ENCODE measurements around the gene NOP10.

DNA sequence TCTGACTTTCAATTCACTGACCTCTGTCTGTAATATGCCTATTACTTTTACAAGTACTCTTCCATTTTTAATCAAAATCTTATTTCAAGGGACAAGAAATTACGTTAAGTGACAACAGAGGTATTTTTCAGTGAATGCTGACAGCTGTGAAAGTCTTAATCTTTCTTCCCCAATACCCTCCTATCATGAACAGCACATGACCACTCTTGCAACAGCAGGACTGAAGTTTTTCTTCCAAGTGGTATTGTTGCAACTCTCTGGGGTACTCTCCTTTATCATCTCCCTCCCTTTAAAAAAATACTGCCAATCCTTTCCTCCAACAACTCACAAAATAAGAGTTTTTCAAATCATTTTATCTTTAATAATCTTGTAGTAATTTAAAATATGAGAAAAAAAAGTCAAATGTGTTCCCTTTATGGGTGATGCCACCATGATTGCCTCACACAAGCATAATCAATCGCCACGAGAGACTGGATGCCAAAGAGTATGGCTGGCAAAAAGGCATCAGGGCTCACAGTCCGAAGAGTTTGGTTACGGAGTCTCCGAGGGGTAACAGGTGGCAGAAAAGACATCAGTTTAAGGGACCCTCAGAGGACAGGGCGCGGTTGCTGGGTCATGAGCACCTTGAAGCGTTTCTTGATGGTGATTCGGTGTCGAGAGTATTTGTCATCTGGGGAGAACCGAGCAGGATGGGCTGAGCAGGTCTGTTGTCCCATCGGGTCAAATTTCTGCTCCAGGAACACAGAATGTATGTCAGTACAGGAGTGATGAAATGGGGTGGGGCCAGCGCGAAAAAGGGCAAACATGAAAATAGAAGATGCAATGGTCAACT is 1.3 kb downstream of the NOP10 start:
- TF ChIP-seq, protein P1, sequence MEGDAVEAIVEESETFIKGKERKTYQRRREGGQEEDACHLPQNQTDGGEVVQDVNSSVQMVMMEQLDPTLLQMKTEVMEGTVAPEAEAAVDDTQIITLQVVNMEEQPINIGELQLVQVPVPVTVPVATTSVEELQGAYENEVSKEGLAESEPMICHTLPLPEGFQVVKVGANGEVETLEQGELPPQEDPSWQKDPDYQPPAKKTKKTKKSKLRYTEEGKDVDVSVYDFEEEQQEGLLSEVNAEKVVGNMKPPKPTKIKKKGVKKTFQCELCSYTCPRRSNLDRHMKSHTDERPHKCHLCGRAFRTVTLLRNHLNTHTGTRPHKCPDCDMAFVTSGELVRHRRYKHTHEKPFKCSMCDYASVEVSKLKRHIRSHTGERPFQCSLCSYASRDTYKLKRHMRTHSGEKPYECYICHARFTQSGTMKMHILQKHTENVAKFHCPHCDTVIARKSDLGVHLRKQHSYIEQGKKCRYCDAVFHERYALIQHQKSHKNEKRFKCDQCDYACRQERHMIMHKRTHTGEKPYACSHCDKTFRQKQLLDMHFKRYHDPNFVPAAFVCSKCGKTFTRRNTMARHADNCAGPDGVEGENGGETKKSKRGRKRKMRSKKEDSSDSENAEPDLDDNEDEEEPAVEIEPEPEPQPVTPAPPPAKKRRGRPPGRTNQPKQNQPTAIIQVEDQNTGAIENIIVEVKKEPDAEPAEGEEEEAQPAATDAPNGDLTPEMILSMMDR (conservative IDR thresholded peaks at IDR 0.05 in 1 of 2, IDR thresholded peaks at IDR 0.05 in 1 of 2; ENCODE audit: extremely low read depth in 1 of 2, insufficient read depth in 1 of 2, low read depth in 1 of 2, low read length in 2 of 2): no peak
- no peak for TF ChIP-seq EZH2 (IDR thresholded peaks at IDR 0.05; ENCODE audit: borderline replicate concordance, low read length)

All from mammary epithelial cell (primary cell).